Cardiac septum (tissue), 1 donor: ENCODE results near the gene C1orf56. TPM values are rescaled to one million over a fixed set of nuclear protein-coding genes. Genes with fewer than 3 reads are reported as not detected.
A peak's percentile ranks its signal among the peaks of the same experiment; 100 is the strongest.

Experiments
- DNase-seq: peaks from one replicate; pipeline ENCODE4 v3.0.0-alpha.2; 2020; ENCODE audit warnings: low spot score
- intact Hi-C: fragments of 100-400 bp; cut with DNase I; formaldehyde crosslinking; loops from one replicate; pipeline ENCODE4 v1.14.0; 2022
- long read RNA-seq: library from polyadenylated mRNA; unstranded; transcript quantifications from one replicate; pipeline ENCODE4 v2.0.0, GENCODE V29; 2021
- total RNA-seq: library from RNA; stranded (reverse); fragmentation: NEBNext Ultra II Directional; extraction: Animal tissue kit (Norgen Biotek cat#: 25700); gene quantifications from one replicate; pipeline ENCODE4 v1.2.1, GENCODE V29; 2021
- donor health status: DM: no; HTN: no; CAD: no.

C1orf56 gene, protein sequence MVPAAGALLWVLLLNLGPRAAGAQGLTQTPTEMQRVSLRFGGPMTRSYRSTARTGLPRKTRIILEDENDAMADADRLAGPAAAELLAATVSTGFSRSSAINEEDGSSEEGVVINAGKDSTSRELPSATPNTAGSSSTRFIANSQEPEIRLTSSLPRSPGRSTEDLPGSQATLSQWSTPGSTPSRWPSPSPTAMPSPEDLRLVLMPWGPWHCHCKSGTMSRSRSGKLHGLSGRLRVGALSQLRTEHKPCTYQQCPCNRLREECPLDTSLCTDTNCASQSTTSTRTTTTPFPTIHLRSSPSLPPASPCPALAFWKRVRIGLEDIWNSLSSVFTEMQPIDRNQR
- 8.9 TPM for total RNA-seq
- long read RNA-seq, transcript C1orf56-201 (2 exons, 2,096 nt), result major isoform, 18 of 24 reads
- long read RNA-seq, partial matches to known transcripts, result 3 of 24 reads
- long read RNA-seq, other reads (novel, unspliced or antisense), result 2 of 24 reads

DNA sequence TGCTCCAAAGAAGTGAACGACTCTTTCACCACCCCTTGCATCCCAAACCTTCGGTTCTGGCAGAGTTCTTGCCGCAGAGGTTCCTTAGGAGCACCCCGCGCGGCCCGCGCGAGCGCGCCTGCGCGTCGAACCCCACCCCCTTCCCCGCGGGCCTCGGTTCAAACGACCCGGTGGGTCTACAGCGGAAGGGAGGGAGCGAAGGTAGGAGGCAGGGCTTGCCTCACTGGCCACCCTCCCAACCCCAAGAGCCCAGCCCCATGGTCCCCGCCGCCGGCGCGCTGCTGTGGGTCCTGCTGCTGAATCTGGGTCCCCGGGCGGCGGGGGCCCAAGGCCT, at the start of gene C1orf56:
TSS of gene C1orf56 (plus strand) at position 161 of the 334 bp plus-strand sequence. CDS start at position 258, 97 bp downstream.
- intact Hi-C loops, result loop anchor here (2.0 kb wide), 1 partner anchor 23 kb away; no protein-coding TSS in a partner anchor
- peak; percentile 90 for DNase-seq

DNA sequence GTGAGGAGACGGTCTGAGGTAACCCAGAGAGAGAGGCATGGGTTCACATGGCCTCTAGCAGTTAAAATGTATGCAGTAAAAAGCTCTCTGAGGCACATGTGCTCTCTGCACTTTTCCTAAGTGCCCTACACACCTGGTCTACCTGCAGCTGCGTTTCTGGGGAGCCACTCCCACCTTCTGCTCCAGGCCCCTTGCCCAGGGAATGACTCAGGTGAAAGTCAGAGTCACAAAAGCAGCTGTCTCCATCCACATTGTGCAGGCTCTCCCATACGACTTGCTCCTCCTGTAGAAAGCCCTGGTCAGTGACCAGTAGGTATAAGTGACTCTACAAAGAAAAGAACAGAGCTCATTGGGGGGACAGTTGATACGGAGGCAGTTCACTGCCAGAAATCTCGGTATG, 49.6 kb upstream of the C1orf56 start:
- intact Hi-C loops, result loop anchor here (10.0 kb wide), 1 partner anchor 533 kb away; no protein-coding TSS in a partner anchor
- DNase-seq, result no peak

- intact Hi-C loops, result loop anchor here (10.0 kb wide), 1 partner anchor 534 kb away; no protein-coding TSS in a partner anchor
- DNase-seq, result no peak
Observed at GRCh38 chr1:150999051-150999674, 48.4 kb upstream of the C1orf56 start.

GRCh38 chr1:150999926-151000325, 47.6 kb upstream of the C1orf56 start:
- intact Hi-C loops, result loop anchor here (10.0 kb wide), 1 partner anchor 535 kb away; no protein-coding TSS in a partner anchor
- no peak for DNase-seq

GRCh38 chr1:151000408-151000807, 47.1 kb upstream of the C1orf56 start:
- no peak for DNase-seq
- intact Hi-C loops, result no loop called here

DNA sequence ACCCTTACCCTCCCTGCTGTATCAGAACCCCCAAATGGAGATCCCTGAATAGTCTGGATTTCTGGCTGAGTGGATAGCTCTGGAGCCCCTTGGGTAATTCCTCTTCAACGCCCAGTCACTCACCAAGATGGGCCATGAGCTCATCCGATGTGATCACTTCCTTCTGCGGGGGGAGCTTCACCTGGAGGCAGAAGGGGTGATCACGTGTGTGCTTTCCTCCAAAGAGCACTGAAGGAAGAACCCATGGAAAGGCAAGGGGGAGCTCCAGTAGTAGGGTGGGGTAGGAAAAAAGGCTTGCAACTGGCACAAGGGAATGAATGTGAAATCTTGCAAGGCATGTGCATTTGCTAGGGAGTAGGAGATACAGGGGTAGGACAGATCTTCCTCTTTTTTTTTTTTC, 45.9 kb upstream of the C1orf56 start:
- DNase-seq, result no peak

GRCh38 chr1:151002051-151002450, 45.5 kb upstream of the C1orf56 start:
- no peak for DNase-seq
- intact Hi-C loops, result no loop called here

More for the DNA sequence above, 45.9 kb upstream of the C1orf56 start:
- intact Hi-C loops, result no loop called here

DNA sequence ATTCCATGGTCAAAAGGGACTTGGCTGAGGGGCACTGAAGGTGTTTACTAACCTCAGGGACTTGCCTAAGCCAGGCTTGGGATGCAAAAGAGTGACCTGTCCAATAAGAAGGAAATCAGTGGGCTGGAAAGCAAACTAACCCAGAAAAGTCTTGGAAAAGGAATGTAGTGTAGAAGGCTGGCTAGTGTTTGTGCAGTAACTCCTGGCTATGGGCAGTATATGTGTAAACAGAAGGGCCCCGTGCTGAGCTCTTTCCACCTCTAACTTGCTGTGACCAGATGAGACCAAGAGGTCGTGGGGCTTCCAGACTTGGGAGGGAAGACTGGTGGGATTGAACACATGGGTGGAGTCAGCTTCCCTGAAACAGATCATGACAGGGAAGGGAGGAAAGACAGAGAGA, 44.9 kb upstream of the C1orf56 start:
- no peak for DNase-seq
- intact Hi-C loops, result no loop called here

- DNase-seq, result no peak
- intact Hi-C loops, result no loop called here
Observed at GRCh38 chr1:151003180-151003579, 44.4 kb upstream of the C1orf56 start.

DNA sequence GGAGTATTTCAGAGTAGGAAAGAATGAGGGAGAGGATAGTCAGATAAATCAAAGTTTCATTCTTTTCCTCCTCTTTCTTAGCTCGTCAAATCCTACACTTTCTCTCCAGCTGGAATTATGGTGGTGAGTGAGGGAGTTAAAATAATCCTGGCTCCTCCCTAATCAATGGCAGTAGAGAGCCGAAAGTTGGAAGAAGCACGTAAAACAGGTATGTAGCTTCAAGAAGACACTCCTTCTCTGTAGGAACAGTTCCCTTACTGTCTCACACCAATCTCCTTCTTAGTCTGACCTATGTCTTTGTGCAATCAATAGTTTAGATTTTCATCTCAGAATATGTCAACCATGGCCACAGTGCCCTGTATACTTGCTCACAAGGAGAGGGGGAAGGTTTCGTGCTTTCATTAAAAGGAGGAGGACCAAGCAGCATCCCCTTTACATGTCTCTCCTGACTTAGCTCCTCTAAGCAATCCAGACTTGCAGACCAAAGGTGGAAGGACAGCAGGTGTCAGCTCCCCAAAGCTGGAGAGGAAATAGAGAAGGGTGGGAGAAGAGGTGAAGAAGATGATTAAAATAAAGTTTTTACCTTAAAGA, 41.7 kb upstream of the C1orf56 start:
- intact Hi-C loops, result loop anchor here (2.0 kb wide), 2 partner anchors 27 to 53 kb away; partner anchors contain the start of gene CDC42SE1
- DNase-seq, result no peak

GRCh38 chr1:151006327-151007052, 41.1 kb upstream of the C1orf56 start, which contains the start of gene MINDY1:
Gene MINDY1, minus strand, starts transcription at chr1:151006902. Its CDS starts 4,285 bp downstream, at chr1:151002617.
- peak; percentile 89 for DNase-seq
- intact Hi-C loops, result loop anchor here (2.0 kb wide), 2 partner anchors 28 to 52 kb away; partner anchors contain the start of gene CDC42SE1

GRCh38 chr1:151007853-151008243, 39.7 kb upstream of the C1orf56 start:
- intact Hi-C loops, result loop anchor here (2.0 kb wide), 2 partner anchors 29 to 51 kb away; partner anchors contain the start of gene CDC42SE1
- DNase-seq, result no peak

- intact Hi-C loops, result no loop called here
- peak; percentile 98 for DNase-seq
Observed at GRCh38 chr1:151008244-151009205, 39.0 kb upstream of the C1orf56 start, which contains the start of gene PRUNE1. Gene PRUNE1, plus strand, starts transcription at chr1:151008449. Its CDS starts 184 bp downstream, at chr1:151008633.

DNA sequence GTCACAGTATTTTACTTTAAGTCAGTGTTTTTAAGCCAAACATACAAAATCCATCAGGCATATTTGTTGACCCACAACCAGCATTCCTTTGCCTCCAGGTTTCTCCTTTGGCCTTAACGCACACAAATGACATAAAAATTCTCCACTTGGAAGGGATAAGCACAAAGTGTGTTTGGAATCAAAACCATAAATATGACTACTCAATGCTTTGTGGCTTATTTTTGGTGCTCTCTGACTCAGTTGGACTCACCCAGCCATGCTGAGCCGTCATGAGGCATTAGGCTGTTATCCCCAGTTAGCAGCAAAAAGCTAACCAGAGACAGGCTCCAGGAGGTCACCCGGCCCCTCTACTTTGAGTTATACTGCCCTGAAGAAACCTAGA, 38.4 kb upstream of the C1orf56 start:
- DNase-seq, result no peak
- intact Hi-C loops, result no loop called here

- DNase-seq, result no peak
Observed at GRCh38 chr1:151009674-151010345, 37.7 kb upstream of the C1orf56 start.

DNA sequence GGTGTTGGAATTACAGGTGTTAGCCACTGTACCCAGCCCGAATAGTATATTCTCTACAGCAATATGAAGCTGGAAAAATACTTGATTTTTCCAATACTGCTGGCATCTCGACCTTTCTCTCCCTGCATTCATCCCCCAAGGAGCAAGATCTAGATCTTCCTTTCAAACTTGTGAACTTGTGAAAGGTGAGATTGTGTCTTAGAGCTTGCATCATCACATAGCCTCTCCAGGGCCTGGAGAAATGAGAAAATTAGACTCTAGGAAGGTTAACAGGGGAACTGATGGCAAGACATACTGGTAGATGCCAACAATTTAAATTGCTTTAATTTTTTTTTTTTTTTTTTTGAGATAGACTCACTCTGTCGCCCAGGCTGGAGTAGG, 37.2 kb upstream of the C1orf56 start:
- intact Hi-C loops, result no loop called here
- DNase-seq, result no peak

More at GRCh38 chr1:151009674-151010345, 37.7 kb upstream of the C1orf56 start:
- intact Hi-C loops, result no loop called here

- intact Hi-C loops, result no loop called here
- DNase-seq, result no peak
Observed at GRCh38 chr1:151011154-151011850, 36.2 kb upstream of the C1orf56 start.
